ENCODE measurements around the gene ABCA10. TPM values are rescaled to one million over a fixed set of nuclear protein-coding genes. Genes with fewer than 3 reads are reported as not detected.

Gene ABCA10
- total RNA-seq, 1 experiment from 2014 or later = 0.90 TPM

DNA sequence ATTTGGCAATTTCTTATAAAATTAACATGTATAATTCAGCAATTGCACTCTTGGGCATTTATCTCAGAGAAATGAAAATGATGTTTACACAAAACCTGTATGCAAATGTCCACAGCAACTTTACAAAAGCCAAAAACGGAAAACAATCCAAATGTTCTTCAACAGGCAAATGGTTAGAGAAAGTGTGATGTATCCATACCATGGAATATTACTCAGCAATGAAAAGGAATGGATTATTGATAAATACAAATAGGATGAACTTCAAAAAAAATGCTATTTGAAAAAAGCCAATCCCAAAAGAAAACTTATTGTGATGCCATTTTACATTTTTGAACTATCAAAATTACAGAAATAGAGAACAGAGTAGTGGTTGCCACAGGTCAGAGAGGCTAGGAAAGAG, 37.2 kb upstream of the ABCA10 start:
- in situ Hi-C loops (cut with HindIII; ENCODE audit: low pct_unique_long_range_greater_than_20kb, low sequenced_read_pairs) (no loop called here), intact Hi-C loops (cut with micrococcal nuclease; ENCODE audit: unreplicated experiment) (no loop called here)
- ATAC-seq (no peak), DNase-seq (ENCODE audit: low read depth, low spot score) (no peak)
- no peaks in the 10 kb centered on the region for H3K9me3 ChIP-seq (ENCODE audit: control insufficient read depth, insufficient read depth, low read depth, low read length)
- H3K27me3 ChIP-seq (ENCODE audit: control insufficient read depth, insufficient read depth, low read length) = no peaks in the 10 kb centered on the region
- no peak overlapping the region for H3K27ac ChIP-seq (ENCODE audit: low read length)
- BruUV-seq (replicated peaks) = no TSS peak
- no peak overlapping the region for H3K4me3 ChIP-seq (ENCODE audit: low read depth in 2 of 2, low read length in 2 of 2)
- H3K4me1 ChIP-seq (ENCODE audit: control insufficient read depth, insufficient read depth, low read length) = no peaks in the 10 kb centered on the region; the same call in 1 of the 2 replicates
- POLR2A ChIA-PET = no interaction called here
- TF ChIP-seq, protein P1, sequence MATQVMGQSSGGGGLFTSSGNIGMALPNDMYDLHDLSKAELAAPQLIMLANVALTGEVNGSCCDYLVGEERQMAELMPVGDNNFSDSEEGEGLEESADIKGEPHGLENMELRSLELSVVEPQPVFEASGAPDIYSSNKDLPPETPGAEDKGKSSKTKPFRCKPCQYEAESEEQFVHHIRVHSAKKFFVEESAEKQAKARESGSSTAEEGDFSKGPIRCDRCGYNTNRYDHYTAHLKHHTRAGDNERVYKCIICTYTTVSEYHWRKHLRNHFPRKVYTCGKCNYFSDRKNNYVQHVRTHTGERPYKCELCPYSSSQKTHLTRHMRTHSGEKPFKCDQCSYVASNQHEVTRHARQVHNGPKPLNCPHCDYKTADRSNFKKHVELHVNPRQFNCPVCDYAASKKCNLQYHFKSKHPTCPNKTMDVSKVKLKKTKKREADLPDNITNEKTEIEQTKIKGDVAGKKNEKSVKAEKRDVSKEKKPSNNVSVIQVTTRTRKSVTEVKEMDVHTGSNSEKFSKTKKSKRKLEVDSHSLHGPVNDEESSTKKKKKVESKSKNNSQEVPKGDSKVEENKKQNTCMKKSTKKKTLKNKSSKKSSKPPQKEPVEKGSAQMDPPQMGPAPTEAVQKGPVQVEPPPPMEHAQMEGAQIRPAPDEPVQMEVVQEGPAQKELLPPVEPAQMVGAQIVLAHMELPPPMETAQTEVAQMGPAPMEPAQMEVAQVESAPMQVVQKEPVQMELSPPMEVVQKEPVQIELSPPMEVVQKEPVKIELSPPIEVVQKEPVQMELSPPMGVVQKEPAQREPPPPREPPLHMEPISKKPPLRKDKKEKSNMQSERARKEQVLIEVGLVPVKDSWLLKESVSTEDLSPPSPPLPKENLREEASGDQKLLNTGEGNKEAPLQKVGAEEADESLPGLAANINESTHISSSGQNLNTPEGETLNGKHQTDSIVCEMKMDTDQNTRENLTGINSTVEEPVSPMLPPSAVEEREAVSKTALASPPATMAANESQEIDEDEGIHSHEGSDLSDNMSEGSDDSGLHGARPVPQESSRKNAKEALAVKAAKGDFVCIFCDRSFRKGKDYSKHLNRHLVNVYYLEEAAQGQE (IDR thresholded peaks at IDR 0.05; ENCODE audit: insufficient read depth in 1 of 2, low read depth in 2 of 2, low read length in 1 of 2) = no peak
- TF ChIP-seq POLR2AphosphoS5 (IDR thresholded peaks at IDR 0.05; ENCODE audit: low read depth, low read length) = no peak
- no peak for TF ChIP-seq SIN3A (IDR thresholded peaks at IDR 0.05; ENCODE audit: borderline replicate concordance, insufficient read depth, low read depth, low read length)
- TF ChIP-seq, protein P2, sequence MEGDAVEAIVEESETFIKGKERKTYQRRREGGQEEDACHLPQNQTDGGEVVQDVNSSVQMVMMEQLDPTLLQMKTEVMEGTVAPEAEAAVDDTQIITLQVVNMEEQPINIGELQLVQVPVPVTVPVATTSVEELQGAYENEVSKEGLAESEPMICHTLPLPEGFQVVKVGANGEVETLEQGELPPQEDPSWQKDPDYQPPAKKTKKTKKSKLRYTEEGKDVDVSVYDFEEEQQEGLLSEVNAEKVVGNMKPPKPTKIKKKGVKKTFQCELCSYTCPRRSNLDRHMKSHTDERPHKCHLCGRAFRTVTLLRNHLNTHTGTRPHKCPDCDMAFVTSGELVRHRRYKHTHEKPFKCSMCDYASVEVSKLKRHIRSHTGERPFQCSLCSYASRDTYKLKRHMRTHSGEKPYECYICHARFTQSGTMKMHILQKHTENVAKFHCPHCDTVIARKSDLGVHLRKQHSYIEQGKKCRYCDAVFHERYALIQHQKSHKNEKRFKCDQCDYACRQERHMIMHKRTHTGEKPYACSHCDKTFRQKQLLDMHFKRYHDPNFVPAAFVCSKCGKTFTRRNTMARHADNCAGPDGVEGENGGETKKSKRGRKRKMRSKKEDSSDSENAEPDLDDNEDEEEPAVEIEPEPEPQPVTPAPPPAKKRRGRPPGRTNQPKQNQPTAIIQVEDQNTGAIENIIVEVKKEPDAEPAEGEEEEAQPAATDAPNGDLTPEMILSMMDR (IDR thresholded peaks at IDR 0.05) = no peak
- no peak for TF ChIP-seq TCF7L2 (IDR thresholded peaks at IDR 0.05; ENCODE audit: low read depth, low read length)
- H3K36me3 ChIP-seq (ENCODE audit: control insufficient read depth, insufficient read depth, low read length) = no peaks in the 10 kb centered on the region
- CTCF ChIA-PET = no interaction called here

DNA sequence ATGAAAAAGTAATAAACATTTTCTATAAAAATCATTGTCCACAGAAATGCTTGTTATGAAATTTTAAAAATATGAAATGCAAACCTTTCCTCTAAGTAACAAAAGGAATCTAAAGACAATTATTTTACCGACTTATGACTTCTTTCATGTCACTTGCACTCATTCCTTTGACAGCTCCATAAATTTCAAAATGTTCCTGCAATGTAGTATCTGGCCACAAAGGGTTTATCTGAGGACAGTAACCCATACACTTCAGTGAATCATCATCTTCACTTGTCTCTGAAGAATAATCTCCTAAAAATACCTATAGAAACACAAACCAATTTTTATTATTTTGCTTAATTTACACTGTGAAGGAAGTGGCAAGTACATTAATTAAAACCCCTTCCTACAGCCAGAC, 25.6 kb upstream of the ABCA10 start:
- intact Hi-C loops (cut with micrococcal nuclease; ENCODE audit: unreplicated experiment) = no loop called here
- no peak for ATAC-seq
- Histone ChIP-seq H3K9me3 (ENCODE audit: control insufficient read depth, insufficient read depth, low read depth, low read length) (no peaks in the 10 kb centered on the region), H3K4me3 (ENCODE audit: low read depth in 2 of 2, low read length in 2 of 2) (no peak overlapping the region), H3K27ac (ENCODE audit: low read length) (no peak overlapping the region), H3K27me3 (ENCODE audit: control insufficient read depth, insufficient read depth, low read length) (no peaks in the 10 kb centered on the region), H3K4me1 (ENCODE audit: control insufficient read depth, insufficient read depth, low read length) (no peaks in the 10 kb centered on the region), H3K36me3 (ENCODE audit: control insufficient read depth, insufficient read depth, low read length) (no peaks in the 10 kb centered on the region; the same call in 1 of the 2 replicates)
- BruUV-seq (replicated peaks) = no TSS peak
- TF ChIP-seq POLR2AphosphoS5 (IDR thresholded peaks at IDR 0.05; ENCODE audit: low read depth, low read length) (no peak), TCF7L2 (IDR thresholded peaks at IDR 0.05; ENCODE audit: low read depth, low read length) (no peak), SIN3A (IDR thresholded peaks at IDR 0.05; ENCODE audit: borderline replicate concordance, insufficient read depth, low read depth, low read length) (no peak)
- TF ChIP-seq, protein P1 (IDR thresholded peaks at IDR 0.05; ENCODE audit: insufficient read depth in 1 of 2, low read depth in 2 of 2, low read length in 1 of 2) = no peak
- TF ChIP-seq, protein P2 (IDR thresholded peaks at IDR 0.05) = no peak
- no peak for DNase-seq (ENCODE audit: low read depth, low spot score)
- ChIA-PET CTCF (no interaction called here), POLR2A (no interaction called here)
- in situ Hi-C loops (cut with HindIII; ENCODE audit: low pct_unique_long_range_greater_than_20kb, low sequenced_read_pairs) = no loop called here
